CD4-positive, alpha-beta T cell treated with Interleukin-21 for 1 hour (primary cell): ENCODE measurements around the gene GNB1L.

Experiments used
- DNase-seq: peaks from one replicate; pipeline ENCODE4 v3.0.0-alpha.2; 2020

Gene GNB1L

DNA sequence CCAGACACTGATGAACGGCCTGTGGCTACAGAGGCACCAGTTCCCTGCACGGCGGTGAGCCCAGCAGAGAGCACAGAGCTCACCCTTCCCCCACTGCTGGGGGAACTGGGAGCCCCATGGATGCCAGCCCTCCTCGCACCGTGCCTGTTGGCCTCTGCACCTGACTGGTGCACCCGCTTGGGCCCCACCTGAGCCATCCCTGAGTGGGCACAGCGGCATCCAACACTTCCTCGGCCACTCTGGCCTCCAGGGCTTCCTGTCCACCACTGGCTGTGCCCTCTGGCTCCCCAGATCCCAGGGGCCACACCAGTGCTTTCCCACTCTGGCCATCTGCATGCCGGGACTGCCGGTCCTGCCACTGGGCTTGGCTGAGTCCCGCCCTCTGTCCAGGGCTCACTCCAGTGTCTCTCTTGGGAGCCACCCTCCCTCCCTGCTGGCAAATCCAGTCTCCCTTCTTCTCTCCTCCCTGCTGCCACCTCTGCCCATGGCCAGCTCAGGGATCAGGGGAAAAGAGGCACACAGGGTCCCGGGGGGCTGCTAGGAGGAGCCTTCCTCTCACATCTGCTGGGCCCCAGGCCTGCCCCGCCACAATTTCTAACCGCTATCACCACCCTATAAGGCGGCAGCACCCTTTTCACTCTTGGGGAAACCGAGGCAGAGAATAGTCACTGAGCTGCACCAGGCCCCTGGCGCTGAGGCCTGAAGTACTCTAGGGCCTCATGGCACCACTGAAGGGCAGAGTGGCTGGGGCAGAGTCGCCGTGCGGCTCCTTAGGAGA is 33.0 kb downstream of the GNB1L start:
- no peak for DNase-seq

- DNase-seq: no peak
These were observed 33.7 kb downstream of the GNB1L start for GRCh38 chr22:19820880-19821522.

GRCh38 chr22:19819911-19820879 is 34.5 kb downstream of the GNB1L start:
- DNase-seq: no peak

DNA sequence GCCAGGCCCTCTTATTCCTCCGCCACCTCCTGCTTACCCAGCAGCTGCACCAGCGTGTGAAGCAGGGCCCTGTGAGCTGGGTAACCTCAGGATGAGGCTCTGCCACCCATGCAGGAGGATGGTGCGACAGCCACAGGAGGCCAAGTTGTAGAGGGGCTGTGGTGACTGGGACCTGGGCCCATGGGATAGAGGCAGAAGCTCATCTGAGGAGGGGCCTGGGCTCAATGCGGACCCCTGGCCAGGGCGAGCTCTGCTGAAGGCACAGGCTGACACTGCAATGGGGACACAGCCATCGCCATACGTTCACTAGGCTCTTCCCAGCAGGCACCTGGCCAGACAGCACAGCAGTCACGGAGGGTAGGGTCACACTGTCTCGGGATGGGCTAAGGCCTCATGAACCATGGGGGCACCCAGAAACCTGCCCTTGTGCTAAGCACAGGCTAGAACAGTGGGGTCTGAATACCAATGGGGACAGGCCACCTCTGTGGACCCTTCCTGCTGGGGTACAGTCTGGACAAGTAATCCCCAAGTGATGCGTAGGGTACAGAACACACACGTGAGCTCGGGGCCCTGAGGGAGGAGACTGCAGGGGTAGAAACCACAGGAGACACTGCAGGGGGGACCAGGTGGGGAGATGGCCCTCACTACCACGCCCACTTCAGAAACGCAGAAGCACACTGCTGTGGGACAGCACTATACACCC is 35.3 kb downstream of the GNB1L start:
- no peak for DNase-seq

DNA sequence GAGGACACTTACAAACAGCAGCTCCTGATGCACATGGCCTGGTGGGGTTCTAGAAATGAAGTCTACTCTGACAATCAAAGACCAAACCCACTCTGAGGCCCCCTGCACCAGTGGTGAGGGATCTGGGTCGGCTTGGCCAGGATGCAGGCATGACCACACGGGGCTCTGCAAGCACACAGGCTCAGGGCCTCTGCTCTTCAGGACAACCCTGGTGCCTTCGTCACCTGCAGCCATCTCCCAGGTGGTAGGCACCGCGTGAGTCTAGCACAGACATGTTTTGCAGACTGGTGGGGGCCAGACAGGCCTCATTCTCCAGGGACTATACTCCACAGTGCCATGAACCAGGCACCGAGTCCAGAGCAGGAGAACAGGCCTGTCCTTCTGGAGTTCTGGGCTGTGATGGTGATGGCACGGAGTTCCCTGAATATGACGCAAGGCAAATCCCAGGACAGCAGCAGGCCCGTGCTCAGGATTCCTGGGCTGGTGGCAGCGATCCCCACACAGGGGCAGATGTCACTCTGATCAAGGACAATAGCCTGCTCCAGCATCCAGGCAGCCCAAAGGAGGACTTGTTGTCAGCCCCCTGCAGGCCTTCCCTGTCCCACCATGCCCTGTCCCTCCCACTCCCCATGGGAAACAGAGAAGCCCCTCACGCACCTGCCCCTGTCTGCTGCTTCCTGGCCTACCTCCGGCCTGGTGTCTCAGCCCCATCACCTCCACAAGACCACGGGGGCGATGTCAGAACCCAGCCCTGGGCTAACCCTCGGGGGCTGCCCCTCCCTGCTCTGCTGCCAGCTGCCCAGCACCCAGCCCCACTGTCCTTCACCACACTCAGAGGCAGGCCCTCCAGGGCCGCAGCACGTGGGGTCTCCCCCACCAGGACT is 36.1 kb downstream of the GNB1L start:
- no peak for DNase-seq

GRCh38 chr22:19816372-19817119 is 38.1 kb downstream of the GNB1L start:
- DNase-seq: no peak

GRCh38 chr22:19815823-19816290 is 38.8 kb downstream of the GNB1L start:
- no peak for DNase-seq

DNA sequence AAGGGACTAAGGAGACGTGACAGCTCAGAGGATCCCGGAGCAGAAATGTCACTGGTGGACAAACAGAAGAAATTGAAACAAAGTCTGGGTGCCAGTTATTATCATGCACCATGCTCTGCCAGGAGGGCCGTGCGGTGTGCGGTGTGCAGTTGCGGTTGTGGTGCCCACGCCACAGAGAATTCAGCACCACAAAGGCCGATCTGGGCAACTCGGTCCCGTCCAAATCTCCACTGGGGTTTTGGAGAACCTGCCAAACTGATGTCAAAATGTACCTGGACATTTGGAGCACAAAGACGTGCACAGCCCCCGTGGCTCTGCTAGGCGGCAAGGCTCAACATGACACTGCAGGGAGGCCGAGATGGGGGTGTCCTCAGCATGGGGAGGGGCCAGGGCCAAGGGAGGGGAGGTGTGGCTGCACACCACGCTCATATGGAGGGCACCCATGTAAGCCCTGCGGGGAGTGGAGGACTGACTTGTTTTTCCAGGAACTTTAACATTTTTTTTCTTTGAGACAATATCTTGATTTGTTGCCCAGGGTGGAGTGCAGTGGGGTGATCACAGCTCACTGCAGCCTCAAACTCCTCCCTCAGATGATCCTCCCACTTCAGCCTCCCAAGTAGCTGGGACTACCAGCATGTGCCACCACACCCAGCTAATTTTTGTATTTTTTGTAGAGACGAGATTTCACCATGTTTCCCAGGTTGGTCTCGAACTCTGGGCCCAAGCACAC is 39.4 kb downstream of the GNB1L start:
- no peak for DNase-seq

- no peak for DNase-seq
These were observed 40.2 kb downstream of the GNB1L start for GRCh38 chr22:19814428-19814827.

DNA sequence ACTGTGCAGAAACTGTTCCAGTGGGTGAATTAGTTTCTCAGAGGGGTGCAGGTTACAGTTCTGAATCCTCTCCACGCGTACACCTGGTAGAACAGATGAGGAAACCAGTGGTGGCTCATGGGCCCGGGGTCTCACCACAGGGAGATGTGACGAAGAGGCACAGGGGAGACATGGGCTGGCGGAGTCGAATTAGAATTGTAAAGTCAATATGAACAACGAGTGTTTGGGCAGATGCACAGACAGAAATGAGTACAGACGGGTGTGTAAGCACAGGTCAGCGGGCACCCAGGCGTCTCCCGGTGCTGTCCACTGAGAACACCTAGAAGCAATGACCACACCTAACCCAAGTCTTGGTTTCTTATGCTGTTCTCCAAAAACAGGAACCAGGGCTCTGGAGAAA is 41.8 kb downstream of the GNB1L start:
- DNase-seq: no peak

- DNase-seq: no peak
These were observed 42.6 kb downstream of the GNB1L start for GRCh38 chr22:19811811-19812771.

DNA sequence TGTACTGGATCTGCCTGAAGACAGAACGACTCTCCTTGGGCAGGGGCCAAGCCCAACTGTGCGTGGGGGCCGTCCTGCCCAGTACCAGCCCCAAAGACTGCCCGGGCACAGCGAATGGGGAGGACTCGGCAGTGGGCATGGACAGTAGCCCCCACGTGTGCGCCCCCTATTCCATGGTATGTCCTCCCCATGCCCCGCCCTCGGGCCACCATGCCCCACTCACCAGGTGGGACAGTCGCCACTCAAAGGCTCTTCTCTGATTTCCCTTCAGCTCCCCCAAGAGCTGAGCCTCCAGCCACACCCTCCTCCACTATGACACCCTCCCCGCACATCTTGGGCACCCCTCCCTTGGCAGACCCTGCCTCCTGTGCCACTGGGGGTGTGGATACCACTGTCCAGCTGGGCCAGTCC is 43.5 kb downstream of the GNB1L start:
- DNase-seq: no peak

GRCh38 chr22:19810381-19811201 is 44.1 kb downstream of the GNB1L start:
- no peak for DNase-seq

GRCh38 chr22:19809741-19810140 is 44.9 kb downstream of the GNB1L start:
- DNase-seq: no peak

GRCh38 chr22:19808873-19809478 is 45.7 kb downstream of the GNB1L start:
- no peak for DNase-seq

DNA sequence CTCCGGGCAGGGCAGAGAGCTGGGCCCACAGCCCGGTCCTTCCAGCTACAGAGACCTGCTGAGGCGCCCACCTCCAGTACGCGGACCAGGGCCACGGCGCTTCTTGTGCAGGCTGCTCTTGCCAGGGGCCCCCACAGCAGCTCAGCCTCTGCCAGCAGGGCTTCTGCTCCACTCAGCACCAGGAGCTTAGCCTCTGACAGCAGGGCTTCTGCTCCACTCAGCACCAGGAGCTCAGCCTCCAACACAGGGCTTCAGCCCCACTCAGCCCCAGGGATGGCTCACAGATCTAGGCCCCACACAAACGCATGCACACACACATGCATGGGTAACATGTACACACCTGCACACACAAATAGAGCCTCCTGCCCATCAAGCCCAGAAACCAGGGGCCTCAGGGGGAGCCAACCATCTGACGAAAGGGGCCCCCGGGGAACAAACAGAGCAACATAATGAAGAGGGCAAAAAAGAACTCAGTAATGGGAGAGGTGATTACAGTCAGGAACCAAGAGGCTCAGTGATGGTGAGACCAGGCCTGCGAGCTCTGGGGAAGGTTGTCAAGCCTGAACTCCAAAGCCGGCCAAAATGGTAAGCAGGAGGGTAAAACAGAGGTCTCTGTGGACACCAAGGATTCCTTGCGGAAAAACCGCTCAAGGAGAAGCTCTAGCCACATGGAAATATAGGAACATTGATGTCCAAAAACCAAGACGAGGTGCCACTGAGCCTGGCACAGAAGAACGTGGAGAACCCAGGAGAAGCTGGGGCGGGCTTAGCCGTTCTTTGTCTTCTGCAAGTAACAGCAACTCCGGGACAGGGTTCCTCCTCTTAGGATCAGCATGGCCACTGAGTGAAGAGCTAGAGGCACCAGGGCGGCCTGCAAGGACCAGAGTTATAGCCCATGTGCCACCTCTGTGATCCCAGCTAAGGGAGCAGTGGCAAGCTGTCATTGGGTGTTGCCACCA is 46.5 kb downstream of the GNB1L start:
- DNase-seq: no peak
